HG03108 (cell line): ENCODE data around the gene ALCAM.

ENCODE experiments used
- ATAC-seq: cut with Tn5 transposase; IDR thresholded peaks from one replicate; pipeline ENCODE4 v1.9.1; 2021; ENCODE audit warnings: moderate library complexity; ENCODE audit not compliant: unreplicated experiment

The ALCAM gene

GRCh38 chr3:105424412-105425152 is 57.9 kb downstream of the ALCAM start:
- ATAC-seq = no peak

- ATAC-seq = no peak
Measured at GRCh38 chr3:105425153-105425502, 58.4 kb downstream of the ALCAM start.

DNA sequence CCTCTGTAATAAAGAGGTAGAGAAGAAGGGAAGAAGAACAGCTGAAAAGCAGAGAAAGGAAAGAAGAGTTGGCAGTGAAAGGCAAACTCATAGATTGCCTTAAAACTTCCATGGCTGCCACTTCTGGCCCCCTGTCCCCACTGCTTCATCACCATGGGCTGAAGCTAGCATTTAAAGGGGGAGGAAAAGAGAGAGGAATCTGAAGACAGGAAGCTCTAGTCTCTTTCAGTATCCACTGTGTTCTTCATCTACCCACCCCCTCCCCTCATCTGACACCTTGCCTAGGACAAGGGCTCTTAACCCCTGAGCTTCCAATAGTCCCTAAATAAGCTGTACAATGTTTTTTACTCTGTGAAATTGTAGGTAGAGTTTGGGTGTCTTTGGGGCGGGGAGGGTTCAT is 60.6 kb downstream of the ALCAM start:
- no peak for ATAC-seq

GRCh38 chr3:105429034-105429762 is 62.5 kb downstream of the ALCAM start:
- ATAC-seq = no peak

DNA sequence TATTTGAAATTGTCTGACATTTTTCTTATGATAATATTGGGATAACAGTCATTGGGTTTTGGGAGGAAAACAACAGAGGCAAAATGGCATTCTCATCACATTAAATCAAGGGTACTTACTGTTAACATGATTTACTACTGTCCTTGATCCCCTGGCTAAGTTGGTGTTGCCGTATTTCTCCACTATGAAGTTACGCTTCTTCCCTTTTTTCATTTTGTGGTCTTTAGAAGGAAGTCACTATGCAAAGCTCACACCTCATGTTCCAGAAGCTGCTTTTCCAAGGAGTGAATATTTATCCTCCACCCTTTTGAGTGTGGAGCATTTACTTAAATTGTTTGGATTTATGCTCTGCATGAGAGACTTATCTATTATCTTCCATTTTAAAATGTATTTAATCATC is 63.7 kb downstream of the ALCAM start:
- ATAC-seq = no peak

- ATAC-seq = no peak
Measured at GRCh38 chr3:105431200-105431599, 64.5 kb downstream of the ALCAM start.

DNA sequence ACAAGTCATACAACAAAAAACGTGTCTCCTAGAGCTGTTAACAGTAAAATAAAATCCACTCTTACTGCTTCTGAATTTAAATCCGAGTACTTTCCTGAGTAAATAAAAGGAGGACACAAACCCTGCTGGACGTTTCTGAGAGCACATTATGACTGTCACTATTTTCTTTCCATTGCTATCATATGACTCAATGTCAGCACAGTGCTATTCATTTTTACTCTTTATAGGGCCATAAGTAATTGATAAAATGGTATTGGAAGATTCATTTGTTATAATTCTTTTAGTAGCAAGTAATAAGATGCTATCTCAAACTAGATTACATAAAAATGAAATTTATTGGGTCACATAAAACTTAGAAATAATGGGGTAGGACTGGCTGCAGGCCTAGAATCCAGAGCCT is 68.6 kb downstream of the ALCAM start:
- ATAC-seq = no peak

- no peak for ATAC-seq
Measured at GRCh38 chr3:105436687-105437086, 70.0 kb downstream of the ALCAM start.

- no peak for ATAC-seq
Measured at GRCh38 chr3:105440113-105440512, 73.4 kb downstream of the ALCAM start.

DNA sequence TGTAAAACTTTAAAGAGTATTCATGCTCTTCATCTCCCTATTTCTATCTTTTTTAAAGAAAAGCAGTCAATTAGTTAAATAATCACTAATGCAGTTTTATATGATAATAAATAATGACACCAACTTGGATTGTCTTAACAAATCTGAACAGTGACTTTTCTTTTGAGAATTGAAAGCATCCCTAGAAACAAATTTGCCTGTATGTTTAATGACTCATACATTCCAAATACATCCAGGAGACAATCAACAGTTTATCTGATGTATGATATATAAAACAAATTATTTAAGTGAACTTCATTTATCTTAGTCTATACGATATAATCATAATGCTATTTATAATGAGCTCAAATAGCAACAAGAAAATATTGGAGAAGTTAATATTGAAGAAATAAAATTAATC is 78.0 kb downstream of the ALCAM start:
- no peak for ATAC-seq

- no peak for ATAC-seq
Measured at GRCh38 chr3:105448338-105448982, 81.8 kb downstream of the ALCAM start.

- ATAC-seq = no peak
Measured at GRCh38 chr3:105449414-105449813, 82.7 kb downstream of the ALCAM start.

DNA sequence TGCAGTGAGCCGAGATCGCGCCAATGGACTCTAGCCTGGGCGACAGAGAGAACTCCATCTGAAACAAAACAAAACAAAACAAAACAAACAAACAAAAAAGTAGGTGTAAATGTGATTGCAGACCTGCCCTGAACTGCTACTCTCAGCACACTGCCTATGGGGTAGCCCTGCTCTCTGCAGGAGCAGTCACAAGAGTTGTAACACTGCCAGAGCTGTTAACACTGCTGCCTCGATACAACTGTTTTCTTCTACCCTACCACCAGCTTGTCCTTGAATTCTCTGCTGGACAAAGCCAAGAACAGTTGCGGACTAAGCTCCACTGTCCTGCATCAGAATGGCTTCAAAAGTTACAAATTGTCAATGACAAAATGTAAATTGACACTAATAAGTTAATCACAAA is 89.3 kb downstream of the ALCAM start:
- no peak for ATAC-seq

DNA sequence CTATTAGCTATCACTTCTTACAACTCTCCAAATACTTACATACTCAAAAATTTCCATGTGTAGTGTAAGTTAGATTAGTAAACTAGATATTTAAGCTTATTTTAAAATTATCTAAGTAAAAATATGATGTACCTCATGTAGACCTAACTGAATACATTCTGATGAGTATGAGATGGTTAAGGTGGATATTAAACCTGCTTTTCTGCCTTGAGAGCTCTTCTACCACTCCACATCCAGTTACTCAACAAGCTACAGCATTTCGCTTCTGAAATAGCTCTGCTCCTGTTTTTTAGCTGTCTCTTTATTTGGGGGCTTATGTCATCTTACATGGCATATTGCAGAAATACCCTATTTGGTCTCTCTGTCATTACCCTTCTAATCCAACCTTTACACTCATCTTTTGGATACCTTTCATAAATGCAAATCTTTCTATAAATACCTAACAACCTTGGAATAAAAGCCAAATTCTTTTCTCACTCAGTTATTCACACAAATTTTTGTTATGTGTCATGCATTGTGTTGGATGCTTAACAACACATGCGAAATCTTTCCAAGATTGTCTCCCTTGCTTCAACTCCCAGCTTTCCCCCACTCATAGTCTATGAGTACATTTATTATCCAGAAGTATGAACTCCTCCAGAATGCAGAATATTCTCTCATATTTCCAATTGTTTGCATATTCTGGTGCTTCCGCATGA is 92.0 kb downstream of the ALCAM start:
- no peak for ATAC-seq

GRCh38 chr3:105459566-105460290 is 93.0 kb downstream of the ALCAM start:
- no peak for ATAC-seq

- no peak for ATAC-seq
Measured at GRCh38 chr3:105463620-105464019, 96.9 kb downstream of the ALCAM start.

DNA sequence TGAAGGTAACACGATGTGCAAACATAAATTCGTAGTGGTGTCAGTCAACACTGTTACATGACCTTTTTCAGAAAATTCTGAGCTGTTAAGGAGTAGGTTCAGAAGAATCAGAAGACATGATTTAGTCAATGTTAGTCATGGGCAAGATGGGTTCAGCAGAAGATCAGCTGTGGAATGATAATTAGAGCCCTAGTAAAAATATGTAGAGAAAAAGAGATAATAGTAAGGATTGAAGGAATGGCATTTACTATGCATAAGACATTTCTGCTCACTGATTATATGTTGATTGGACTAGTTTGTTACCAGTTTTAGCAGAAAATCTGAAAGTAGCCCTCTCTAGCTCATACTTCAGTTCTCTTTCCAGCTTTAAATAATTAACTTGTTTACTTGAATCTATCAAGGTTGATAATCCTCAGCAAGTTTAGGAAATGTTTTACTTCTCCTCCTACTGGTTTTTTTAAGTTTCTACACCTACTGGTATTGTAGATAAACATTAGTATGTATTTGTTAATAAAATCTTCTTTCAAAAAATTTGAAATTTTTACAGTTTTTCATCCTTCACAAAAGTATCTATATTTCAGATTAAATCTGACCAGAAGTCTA is 98.6 kb downstream of the ALCAM start:
- ATAC-seq = no peak

GRCh38 chr3:105466072-105466471 is 99.4 kb downstream of the ALCAM start:
- no peak for ATAC-seq

DNA sequence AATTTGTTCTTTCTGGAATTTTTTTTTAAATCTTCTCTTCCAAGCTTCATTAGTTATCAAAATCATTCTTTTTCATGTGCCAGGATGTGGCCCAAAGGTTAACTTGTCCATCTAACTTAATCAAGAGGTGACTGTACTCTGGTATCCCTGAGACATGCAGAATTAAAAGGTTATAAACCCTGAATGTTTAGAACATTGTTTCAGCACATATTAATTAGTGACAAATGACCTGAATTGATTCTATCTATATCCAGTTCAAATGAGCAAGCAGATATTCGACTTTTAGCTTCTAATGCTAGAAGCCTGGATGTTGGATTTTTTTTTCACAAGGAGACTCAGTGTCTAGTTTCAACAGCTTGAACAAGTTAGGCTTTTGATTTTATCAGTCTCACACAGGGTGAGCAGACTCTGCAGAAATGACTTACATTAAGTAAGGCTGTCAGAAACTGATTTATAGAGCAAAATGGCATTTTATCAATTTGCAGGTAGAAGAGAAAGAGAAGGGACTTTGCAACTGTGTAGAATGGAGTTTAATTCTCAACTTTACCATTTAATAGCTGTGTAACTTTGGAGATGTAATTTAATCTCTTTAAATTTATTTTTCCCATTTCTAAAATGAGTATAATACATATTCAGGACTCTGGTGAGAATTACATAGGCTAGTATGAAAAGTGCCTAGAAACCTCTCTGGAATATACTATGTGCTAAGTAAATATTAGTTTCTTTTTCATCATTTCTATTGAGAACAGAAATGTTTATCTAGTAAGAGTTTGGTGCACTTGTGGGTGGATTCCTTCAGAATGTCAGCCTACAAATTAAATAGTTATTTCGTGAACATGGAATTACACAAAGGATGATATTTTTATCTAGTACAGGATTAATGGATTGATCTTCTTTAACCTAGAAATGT is 100.0 kb downstream of the ALCAM start:
- ATAC-seq = no peak
